Measurements from ENCODE around the gene DDX23. TPM values are rescaled to one million over a fixed set of nuclear protein-coding genes. Genes with fewer than 3 reads are reported as not detected.

DDX23 gene
- total RNA-seq, 1 experiment from 2014 or later: 102 TPM

DNA sequence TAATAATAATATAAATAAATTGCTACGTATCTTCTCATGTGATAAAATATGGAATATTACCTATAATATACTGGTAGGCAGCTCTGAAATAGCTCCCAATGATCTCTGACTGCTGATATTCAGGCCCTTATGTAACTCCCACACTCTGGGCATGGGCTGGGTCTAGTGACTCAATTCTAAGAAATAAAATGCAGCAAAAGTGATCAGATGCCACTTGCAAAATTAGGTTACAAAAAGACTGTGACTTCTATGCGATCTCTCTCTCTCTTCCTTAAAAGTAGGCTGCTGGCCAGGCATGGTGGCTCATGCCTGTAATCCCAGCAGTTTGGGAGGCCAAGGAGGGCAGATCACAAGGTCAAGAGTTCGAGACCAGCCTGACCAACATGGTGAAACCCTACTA is 44.0 kb downstream of the DDX23 start:
- no peak for TF ChIP-seq EZH2phosphoT487 (IDR thresholded peaks at IDR 0.05; ENCODE audit: borderline replicate concordance, low read length)
- TF ChIP-seq EZH2 (IDR thresholded peaks at IDR 0.05; ENCODE audit: low read length, unreplicated experiment): no peak
- Histone ChIP-seq H3K9me3 (ENCODE audit: low read length) (no peaks in the 10 kb centered on the region), H3K9ac (ENCODE audit: low read length) (no peak overlapping the region), H3F3A (ENCODE audit: low read length, unreplicated experiment) (no peaks in the 10 kb centered on the region), H4K20me1 (ENCODE audit: low read length) (no peaks in the 10 kb centered on the region), H3K27me3 (ENCODE audit: low read length) (no peaks in the 10 kb centered on the region), H3K4me1 (ENCODE audit: insufficient read depth, low read length) (peaks cover 11% of the 10 kb centered on the region), H3K27ac (ENCODE audit: low read length) (no peak overlapping the region), H3K9me2 (replicated peaks; ENCODE audit: low read length) (no peaks in the 10 kb centered on the region), H2AFZ (ENCODE audit: low read length) (no peak overlapping the region), H3K36me3 (ENCODE audit: low read depth, low read length) (no peaks in the 10 kb centered on the region), H3K4me2 (ENCODE audit: low read length) (no peak overlapping the region), H3K4me3 (ENCODE audit: low read length) (no peak overlapping the region), H3K79me2 (ENCODE audit: low read length) (no peaks in the 10 kb centered on the region)
- POLR2A ChIA-PET (ENCODE audit: unreplicated experiment): no interaction called here
- intact Hi-C loops (cut with micrococcal nuclease): no loop called here
- DNase-seq (no peak), ATAC-seq (no peak)
- no TSS peak for BruUV-seq (replicated peaks)
- CTCF ChIA-PET: no interaction called here

DNA sequence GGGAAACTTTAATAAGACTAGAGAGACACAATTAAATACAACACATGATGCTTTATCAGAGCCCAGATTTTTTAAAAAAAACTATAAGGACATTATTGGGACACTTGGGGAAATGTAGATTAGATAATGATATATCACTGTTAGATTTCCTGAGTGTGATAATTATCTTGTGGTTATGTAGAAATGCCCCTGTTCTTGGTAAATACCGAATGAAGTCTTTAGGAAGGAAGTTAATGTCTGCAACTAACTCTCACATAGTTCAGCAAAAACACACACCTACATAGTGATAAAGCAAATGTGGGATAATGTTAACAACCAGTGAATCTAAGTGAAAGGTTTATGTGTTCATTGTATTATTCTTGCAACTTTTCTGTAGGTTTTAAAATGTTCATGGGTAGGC is 48.3 kb downstream of the DDX23 start:
- TF ChIP-seq, protein P1, sequence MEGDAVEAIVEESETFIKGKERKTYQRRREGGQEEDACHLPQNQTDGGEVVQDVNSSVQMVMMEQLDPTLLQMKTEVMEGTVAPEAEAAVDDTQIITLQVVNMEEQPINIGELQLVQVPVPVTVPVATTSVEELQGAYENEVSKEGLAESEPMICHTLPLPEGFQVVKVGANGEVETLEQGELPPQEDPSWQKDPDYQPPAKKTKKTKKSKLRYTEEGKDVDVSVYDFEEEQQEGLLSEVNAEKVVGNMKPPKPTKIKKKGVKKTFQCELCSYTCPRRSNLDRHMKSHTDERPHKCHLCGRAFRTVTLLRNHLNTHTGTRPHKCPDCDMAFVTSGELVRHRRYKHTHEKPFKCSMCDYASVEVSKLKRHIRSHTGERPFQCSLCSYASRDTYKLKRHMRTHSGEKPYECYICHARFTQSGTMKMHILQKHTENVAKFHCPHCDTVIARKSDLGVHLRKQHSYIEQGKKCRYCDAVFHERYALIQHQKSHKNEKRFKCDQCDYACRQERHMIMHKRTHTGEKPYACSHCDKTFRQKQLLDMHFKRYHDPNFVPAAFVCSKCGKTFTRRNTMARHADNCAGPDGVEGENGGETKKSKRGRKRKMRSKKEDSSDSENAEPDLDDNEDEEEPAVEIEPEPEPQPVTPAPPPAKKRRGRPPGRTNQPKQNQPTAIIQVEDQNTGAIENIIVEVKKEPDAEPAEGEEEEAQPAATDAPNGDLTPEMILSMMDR (conservative IDR thresholded peaks at IDR 0.05; ENCODE audit: low read depth, low read length): no peak
- no peak for TF ChIP-seq EZH2 (IDR thresholded peaks at IDR 0.05; ENCODE audit: low read length, unreplicated experiment)
- no peak for TF ChIP-seq EZH2phosphoT487 (IDR thresholded peaks at IDR 0.05; ENCODE audit: borderline replicate concordance, low read length)
- BruUV-seq (replicated peaks): no TSS peak
- H3K27me3 ChIP-seq (ENCODE audit: low read length): no peaks in the 10 kb centered on the region
- POLR2A ChIA-PET (ENCODE audit: unreplicated experiment): no interaction called here
- no peak for DNase-seq
- no peaks in the 10 kb centered on the region for H3K4me1 ChIP-seq (ENCODE audit: insufficient read depth, low read length)
- H3K36me3 ChIP-seq (ENCODE audit: low read depth, low read length): no peaks in the 10 kb centered on the region
- no peak for ATAC-seq
- no peaks in the 10 kb centered on the region for H4K20me1 ChIP-seq (ENCODE audit: low read length)
- H3K9me2 ChIP-seq (replicated peaks; ENCODE audit: low read length): no peaks in the 10 kb centered on the region
- no peaks in the 10 kb centered on the region for H3K9me3 ChIP-seq (ENCODE audit: low read length)
- intact Hi-C loops (cut with micrococcal nuclease): no loop called here
- H3K9ac ChIP-seq (ENCODE audit: low read length): no peak overlapping the region
- H3K4me3 ChIP-seq (ENCODE audit: low read length): no peak overlapping the region
- H3K4me2 ChIP-seq (ENCODE audit: low read length): no peak overlapping the region
- H3K79me2 ChIP-seq (ENCODE audit: low read length): no peaks in the 10 kb centered on the region
- H3F3A ChIP-seq (ENCODE audit: low read length, unreplicated experiment): no peaks in the 10 kb centered on the region
- CTCF ChIA-PET: no interaction called here
- no peak overlapping the region for H3K27ac ChIP-seq (ENCODE audit: low read length)
- no peak overlapping the region for H2AFZ ChIP-seq (ENCODE audit: low read length)

DNA sequence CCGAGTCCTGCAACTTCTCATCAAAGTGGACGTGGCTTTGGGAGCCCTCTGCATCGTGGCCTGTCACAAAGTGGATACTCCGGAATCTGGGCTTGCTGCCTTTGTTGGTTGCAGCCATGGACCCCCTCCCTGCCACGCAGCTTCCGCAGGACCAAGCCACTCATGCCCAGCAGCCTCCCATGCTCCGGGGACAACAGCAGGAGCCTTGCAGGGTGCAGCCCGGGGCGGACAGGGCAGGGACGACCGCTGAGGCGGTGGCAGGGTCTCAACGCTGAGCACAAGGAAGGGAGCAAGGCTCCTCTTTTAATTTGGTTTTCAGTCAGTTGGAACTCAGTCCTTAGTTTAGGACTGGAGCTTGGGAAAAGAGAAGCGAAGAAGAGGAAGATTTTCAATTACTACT is 51.0 kb downstream of the DDX23 start:
- H3K27ac ChIP-seq (ENCODE audit: low read length): no peak overlapping the region
- TF ChIP-seq, protein P1 (conservative IDR thresholded peaks at IDR 0.05; ENCODE audit: low read depth, low read length): no peak
- no peak for TF ChIP-seq EZH2 (IDR thresholded peaks at IDR 0.05; ENCODE audit: low read length, unreplicated experiment)
- no peak for TF ChIP-seq EZH2phosphoT487 (IDR thresholded peaks at IDR 0.05; ENCODE audit: borderline replicate concordance, low read length)
- no peak overlapping the region for H3K4me2 ChIP-seq (ENCODE audit: low read length)
- no TSS peak for BruUV-seq (replicated peaks)
- H3K79me2 ChIP-seq (ENCODE audit: low read length): no peaks in the 10 kb centered on the region
- H4K20me1 ChIP-seq (ENCODE audit: low read length): no peaks in the 10 kb centered on the region
- POLR2A ChIA-PET (ENCODE audit: unreplicated experiment): no interaction called here
- H3K36me3 ChIP-seq (ENCODE audit: low read depth, low read length): no peaks in the 10 kb centered on the region
- H2AFZ ChIP-seq (ENCODE audit: low read length): no peak overlapping the region
- H3K9ac ChIP-seq (ENCODE audit: low read length): no peak overlapping the region
- H3K9me2 ChIP-seq (replicated peaks; ENCODE audit: low read length): no peaks in the 10 kb centered on the region
- H3K4me3 ChIP-seq (ENCODE audit: low read length): no peak overlapping the region
- CTCF ChIA-PET: no interaction called here
- intact Hi-C loops (cut with micrococcal nuclease): no loop called here
- no peaks in the 10 kb centered on the region for H3K27me3 ChIP-seq (ENCODE audit: low read length)
- ATAC-seq (no peak), DNase-seq (no peak)
- H3F3A ChIP-seq (ENCODE audit: low read length, unreplicated experiment): no peaks in the 10 kb centered on the region
- no peaks in the 10 kb centered on the region for H3K4me1 ChIP-seq (ENCODE audit: insufficient read depth, low read length)
- no peaks in the 10 kb centered on the region for H3K9me3 ChIP-seq (ENCODE audit: low read length)
